Muscle layer of duodenum (tissue), 2 donors: Measurements from ENCODE around the gene TRMT2A.

Experiments
- H3K27ac ChIP-seq: one replicate; pipeline ENCODE4 v1.7.0; 2013; ENCODE audit warnings: mild to moderate bottlenecking, low read length
- H3K27me3 ChIP-seq: one replicate; pipeline ENCODE4 v1.7.0; 2013; ENCODE audit warnings: low read depth, mild to moderate bottlenecking, control low read depth, low read length
- H3K36me3 ChIP-seq, 2 donors: one replicate each; pipeline ENCODE4 v1.7.0; 2013; ENCODE audit warnings: low read length in 2 of 2, control low read depth in 1 of 2, mild to moderate bottlenecking in 1 of 2; ENCODE audit not compliant: insufficient read depth in 2 of 2, control insufficient read depth in 1 of 2
- H3K4me1 ChIP-seq, 2 donors: one replicate each; pipeline ENCODE4 v1.7.0; 2013; ENCODE audit warnings: low read length in 2 of 2, mild to moderate bottlenecking in 2 of 2, control low read depth in 1 of 2, moderate library complexity in 1 of 2; ENCODE audit not compliant: insufficient read depth in 2 of 2, control insufficient read depth in 1 of 2
- H3K4me3 ChIP-seq, 2 donors: one replicate each; pipeline ENCODE4 v1.7.0; 2013; ENCODE audit warnings: low read length in 2 of 2, low read depth in 1 of 2, mild to moderate bottlenecking in 1 of 2
- H3K9me3 ChIP-seq, 2 donors: one replicate each; pipeline ENCODE4 v1.7.0; 2013; ENCODE audit warnings: low read length in 2 of 2, control low read depth in 1 of 2, mild to moderate bottlenecking in 1 of 2; ENCODE audit not compliant: control insufficient read depth in 1 of 2
- donor health status: healthy.

TRMT2A gene

DNA sequence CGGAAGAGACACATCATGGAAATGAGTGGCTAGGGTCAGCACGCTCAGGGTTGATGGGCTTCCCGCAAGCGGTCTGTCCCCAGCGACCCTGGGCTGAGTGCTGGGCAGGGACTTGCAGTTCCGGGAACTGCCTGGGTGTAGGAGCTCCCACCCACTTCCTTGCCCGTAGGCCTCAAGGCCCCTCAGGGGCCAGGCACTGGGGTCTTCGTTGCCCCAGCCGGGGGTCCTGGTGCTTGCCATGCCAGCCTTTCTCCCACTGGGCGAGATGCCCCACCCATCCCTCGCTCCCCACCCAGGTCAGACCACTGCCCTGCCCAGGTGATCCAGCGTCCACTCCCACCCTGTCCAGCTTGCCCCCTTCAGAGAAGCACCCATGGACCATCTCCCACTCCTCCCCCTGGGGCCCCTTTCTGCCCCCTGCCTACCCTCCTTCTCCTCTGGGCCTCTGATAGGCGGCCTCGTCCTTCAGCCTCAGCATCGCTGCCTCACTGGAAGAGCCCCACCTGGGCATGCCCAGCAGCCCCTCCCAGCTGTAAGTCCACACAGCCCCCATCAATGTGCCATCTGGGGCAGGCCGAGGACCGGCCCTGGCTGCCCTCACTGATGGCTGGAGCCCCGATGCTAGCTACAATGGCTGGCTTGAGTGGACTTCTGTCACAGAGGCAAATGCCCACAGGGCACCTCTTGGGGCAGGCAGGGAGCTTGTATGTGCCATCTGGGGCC is 54.8 kb downstream of the TRMT2A start:
- Histone ChIP-seq H3K27me3 (no peaks in the 10 kb centered on the region), H3K9me3 (no peaks in the 10 kb centered on the region), H3K4me1 (no peaks in the 10 kb centered on the region), H3K36me3 (peaks cover 14 to 50% of the 10 kb centered on the region in 2 donors), H3K27ac (no peak overlapping the region), H3K4me3 (no peak overlapping the region)
